GM21717 (cell line): ENCODE data around the gene DOC2B.

Experiments
- ATAC-seq: cut with Tn5 transposase; IDR thresholded peaks from one replicate; pipeline ENCODE4 v1.9.1; 2021; ENCODE audit warnings: mild to moderate bottlenecking, moderate library complexity; ENCODE audit not compliant: unreplicated experiment

The DOC2B gene

GRCh38 chr17:164303-165235 lies 16.9 kb downstream of the DOC2B start:
- no peak for ATAC-seq

DNA sequence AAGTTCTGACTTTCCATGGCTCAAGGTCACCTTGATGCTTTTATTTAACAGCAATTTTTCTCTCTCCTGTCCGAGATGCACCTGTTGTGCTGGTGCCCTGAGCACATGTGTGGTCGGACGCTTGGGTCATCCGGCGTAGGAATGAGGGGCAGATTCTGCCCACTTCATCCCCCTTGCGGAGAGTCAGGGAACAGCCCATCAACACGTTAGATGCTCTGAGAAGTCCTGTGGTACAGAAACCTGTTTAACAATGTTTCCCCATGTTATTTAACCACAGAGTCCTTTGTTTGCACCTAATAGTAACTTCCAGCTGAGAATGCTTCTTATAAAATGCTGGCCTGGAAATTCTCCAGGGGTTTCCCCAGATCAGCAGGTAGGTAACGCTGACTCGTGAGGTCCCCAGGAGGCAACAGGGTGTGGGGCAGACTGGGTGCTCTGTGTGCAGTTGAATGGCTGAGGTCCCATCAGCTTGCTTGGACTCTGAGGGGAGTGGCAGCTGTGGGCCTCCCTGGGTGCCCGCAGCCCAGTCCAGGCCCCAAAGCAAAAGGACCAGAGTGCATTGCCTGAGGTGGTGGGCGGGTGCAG lies 17.8 kb downstream of the DOC2B start:
- ATAC-seq, result no peak

GRCh38 chr17:162689-163088 lies 18.8 kb downstream of the DOC2B start:
- no peak for ATAC-seq

GRCh38 chr17:161481-161880 lies 20.0 kb downstream of the DOC2B start:
- ATAC-seq, result no peak

DNA sequence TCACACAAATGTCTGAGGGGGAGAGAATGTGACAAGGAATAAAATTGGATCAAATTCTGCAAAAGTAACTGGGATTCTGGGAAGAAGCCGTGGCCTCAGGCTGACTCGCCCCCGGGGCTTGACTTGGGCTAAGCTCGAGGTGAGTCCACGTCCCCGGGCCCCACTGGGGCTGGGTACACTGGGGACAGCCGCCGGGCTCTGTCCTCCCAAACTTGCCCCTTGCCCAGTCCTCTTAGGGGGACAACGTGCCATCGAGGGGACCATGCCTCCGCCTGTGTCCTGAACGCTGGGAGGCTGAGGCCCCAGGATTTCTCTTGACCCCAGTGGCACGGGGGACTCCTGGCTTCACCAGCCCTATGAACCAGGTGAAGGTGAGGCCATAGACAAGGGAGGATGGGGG lies 21.1 kb downstream of the DOC2B start:
- ATAC-seq, result no peak

DNA sequence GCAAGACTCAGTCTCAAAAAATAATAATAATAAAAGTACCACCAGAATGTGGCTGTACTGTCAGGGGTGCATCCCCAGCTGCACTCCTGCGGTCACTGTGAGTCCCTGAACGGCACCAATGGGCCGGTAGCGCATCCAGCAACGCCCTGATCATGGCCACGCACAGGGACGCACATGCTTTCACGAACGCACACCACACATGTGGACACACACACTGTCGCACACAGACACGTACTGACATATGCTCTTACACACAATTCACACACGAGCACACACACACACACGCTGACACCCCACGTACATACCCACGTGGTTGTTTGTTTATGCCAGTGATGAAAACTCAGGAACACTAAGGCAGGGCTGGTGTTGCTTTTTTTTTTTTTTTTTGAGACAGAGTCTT lies 21.8 kb downstream of the DOC2B start:
- no peak for ATAC-seq

GRCh38 chr17:158379-158778 lies 23.1 kb downstream of the DOC2B start:
- no peak for ATAC-seq

DNA sequence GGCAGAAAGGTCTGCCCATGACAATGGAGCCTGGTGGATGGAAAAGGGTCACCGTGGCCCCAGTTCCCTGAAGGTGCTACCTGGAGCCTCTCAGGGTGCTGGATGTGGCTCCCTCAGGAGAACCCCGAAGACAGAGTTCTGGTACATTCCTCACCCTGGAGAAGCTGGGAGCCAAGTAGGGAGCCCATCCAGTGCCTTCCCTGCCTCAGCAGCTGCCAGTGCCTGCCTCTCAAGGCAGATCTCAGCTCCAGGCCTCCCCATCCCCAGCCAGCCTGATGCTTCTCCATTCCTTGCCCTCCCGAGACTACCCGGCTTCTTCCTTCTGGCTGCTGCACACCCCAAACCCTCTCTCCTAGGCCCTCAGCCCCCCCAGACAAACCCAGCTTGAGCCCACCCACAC lies 23.5 kb downstream of the DOC2B start:
- ATAC-seq, result no peak

GRCh38 chr17:156946-157345 lies 24.5 kb downstream of the DOC2B start:
- ATAC-seq, result no peak

DNA sequence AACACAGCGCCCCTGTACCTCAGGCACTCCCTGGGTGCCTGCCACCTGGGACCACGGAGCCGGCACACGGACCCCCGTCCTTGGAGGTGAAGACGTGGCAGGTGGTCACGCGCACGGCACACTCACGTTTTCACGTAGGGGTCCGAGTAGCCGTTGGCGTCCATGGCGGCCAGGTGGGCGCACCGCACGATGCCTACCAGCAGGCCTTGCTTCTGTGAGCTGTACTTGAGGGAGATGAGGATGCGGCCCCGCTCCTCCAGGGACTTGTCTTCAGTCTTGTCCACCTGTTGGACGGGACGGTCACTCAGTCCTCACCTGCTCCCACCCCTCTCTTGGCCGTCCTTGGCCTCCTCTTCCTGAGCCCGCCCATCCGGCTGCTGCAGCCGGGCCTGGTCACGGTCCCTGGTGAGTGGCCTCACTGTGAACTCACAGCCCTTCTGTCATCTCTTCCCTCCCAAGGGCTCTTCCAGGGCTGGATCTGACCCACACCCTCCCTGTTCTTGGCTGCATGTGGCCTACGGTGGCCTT lies 25.3 kb downstream of the DOC2B start:
- ATAC-seq, result no peak

DNA sequence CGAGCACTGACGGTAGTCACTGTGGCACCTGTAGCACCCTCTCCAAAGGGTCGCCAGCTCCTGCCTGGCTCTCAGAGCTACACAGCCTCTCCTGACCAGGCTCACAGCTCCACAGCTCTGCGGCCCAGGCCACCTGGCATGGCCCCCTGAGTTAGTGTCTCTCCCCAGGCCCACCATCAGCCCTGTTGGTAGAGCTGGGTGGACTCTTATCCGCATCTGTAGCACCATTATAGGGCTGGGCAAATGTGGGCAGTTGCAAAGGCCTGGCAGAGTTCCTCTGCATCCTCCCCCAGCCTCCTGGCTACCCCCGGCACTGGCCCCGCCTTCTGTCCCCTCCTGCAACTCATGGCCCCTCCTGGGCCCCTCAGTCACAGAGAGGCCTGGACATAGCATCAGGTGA lies 25.9 kb downstream of the DOC2B start:
- ATAC-seq, result no peak

DNA sequence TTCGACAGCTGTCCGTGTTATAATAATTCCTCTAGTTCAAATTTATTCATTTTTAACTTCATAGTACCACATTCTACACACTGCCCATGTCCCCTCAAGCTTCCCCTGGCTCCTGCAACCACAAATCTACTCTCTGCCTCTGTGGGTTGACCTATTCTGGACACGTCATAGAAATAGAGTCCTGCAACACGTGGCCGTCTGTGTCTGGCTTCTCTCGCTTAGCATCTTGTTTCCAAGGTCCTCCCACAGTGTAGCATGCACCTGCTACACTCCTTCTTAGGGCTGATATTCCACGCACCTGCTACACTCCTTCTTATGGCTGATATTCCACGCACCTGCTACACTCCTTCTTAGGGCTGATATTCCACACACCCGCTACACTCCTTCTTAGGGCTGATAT lies 27.6 kb downstream of the DOC2B start:
- ATAC-seq, result no peak

DNA sequence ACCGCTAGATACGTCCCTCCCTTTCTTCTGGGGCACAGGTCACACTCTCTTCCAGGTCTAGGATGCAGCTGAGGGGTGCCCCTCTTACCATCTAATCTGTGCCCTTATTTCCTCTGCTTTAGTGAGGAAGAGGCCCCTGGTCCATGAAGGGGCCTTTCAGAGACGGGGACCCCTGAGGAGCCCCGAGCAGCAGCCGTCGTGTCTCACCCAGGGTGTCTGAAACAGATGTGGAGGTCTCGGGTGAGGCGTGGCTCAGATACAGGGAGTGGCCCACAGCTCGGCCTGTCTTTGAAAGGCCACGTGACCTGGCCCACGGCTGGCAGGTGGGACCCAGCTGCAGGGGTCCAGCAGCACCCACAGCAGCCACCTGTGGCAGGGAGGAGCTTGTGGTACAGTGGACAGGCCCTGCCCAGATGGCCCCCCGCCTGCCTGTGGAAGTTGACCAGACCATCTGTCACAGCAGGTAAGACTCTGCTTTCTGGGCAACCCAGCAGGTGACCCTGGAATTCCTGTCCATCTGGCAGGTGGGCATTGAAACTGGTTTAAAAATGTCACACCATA lies 28.5 kb downstream of the DOC2B start:
- ATAC-seq, result no peak

DNA sequence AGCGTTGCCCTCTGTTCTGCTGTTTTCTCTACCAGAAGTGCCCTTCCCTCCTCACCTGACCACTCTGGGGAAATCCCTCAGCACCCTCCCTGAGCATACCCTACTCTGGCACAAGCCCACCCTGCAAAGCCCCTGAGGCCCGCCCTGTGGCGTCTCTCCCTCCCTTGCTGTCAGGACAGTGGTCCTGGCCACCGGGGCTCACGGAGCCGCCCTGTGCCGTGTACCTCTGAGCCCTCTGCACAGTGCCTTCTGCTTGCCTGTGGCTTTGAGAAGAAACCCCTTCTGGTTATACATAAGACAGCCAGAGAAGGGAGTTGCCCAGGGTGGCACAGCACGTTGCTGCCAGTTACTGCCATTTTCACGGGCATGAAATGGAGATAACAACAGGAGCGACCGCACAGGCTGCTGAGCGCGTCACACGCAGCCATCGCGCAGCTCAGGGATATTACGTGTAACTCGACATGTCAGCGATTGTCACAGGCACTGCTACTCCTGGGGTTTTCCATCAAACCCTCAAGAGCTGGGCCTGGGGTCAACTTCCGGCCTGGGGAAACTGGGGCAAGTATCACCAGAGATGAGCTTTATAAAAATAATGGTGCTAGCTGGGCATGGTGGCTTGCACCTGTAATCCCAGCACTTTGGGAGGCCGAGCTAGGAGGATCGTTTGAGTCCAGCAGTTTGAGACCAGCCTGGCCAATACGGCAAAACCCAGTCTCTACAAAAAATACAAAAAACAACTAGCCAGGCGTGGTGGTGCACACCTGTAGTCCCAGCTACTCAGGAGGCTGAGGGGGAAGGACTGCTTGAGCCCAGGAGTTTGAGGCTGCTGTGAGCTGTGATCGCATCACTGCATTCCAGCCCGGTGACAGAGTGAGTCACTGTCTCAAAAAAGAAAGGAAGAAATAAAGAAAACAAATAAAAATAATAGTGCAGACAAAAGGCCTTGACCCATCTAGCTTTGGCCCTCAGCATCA lies 29.3 kb downstream of the DOC2B start:
- no peak for ATAC-seq

DNA sequence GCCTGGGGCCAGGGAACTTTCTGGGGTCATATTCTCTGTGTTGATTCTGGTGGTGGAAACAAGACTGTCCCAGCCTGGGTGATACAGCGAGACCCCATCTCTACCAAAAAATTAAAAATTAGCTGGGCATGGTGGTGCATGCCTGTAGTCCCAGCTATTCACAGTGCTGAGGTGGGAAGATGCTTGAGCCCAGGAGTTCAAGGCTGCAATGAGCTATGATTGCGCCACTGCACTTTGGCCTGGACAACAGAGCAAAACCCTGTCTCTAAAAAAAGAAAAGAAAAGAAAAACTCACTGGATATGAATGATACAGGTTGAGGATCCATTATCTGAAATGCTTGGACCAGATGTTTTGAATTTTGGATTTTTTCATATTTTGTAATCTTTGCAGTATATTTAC lies 30.4 kb downstream of the DOC2B start:
- ATAC-seq, result no peak

DNA sequence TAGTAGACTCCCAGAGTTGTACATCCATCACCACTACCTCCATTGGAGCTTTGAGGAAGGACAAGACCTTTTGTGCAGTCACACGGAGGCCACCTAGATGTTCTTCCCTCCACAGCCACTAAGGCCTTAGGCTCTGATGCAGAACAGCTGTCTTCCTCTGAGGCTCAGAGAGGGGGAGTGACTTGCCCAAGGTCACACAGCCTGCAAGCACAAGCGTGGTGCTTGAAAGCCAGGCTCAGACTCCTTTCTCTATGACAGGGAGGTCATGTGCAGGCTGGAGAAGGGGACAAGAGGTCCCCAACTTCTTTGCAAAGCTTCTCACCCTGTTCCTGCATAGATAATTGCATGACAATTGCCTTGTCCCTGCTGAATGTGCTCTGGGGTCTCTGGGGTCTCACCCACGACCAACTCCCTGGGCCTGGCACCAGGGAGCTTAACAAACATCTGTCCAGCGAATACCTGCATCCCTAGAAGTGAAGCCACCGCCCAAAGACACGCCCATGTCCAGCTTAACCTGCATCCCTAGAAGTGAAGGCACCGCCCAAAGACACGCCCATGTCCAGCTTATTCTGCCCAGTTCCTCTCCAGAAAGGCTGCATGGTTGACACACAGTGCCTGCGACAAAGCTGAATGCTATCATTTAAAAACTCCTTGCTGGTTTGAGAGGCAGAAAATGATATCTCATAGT lies 31.4 kb downstream of the DOC2B start:
- ATAC-seq, result no peak

- no peak for ATAC-seq
Observed at GRCh38 chr17:149231-149630, 32.2 kb downstream of the DOC2B start.

DNA sequence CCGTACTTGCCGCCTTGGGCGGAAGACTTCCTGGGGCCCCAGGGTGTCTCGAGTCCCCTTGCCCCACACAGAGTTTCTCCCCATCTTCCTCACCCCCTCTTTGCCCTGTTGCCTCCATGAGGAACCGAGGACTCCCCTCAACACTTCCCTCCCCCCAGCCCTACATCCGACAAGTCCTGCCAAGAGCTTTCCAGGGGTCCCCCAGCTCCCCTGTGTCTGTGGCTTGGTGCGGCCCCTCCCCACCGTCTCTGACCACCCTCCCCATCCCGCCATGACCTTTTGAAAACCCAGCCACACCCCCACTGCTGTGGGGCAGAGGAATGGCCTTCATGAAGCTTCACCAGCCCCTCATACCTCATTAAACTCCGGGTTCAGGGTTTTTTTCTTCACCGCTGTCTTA lies 32.7 kb downstream of the DOC2B start:
- no peak for ATAC-seq

GRCh38 chr17:147796-148740 lies 33.4 kb downstream of the DOC2B start:
- no peak for ATAC-seq
